GM23248 (cell line): ENCODE measurements around the gene SLC12A7. TPM values are rescaled to one million over a fixed set of nuclear protein-coding genes. Genes with fewer than 3 reads are reported as not detected.

Experiments
- DNase-seq: peaks from one replicate; pipeline ENCODE4 v3.0.0-alpha.2; 2015
- H2AFZ ChIP-seq: fragments of 200-600 bp; sonication (generic); 2 replicates; pipeline ENCODE4 v1.6.1; 2016; ENCODE audit warnings: antibody characterized with exemption
- H3F3A ChIP-seq: fragments of 200-600 bp; sonication (generic); 2 replicates; pipeline ENCODE4 v1.6.1; 2016; ENCODE audit warnings: mild to moderate bottlenecking, antibody characterized with exemption, mixed run types; ENCODE audit not compliant: insufficient read depth
- H3K27ac ChIP-seq: fragments of 200-600 bp; sonication (generic); 2 replicates; pipeline ENCODE4 v1.5.1; 2016; ENCODE audit warnings: mild to moderate bottlenecking
- H3K27me3 ChIP-seq: fragments of 200-600 bp; sonication (generic); replicated peaks from 2 replicates; pipeline ENCODE4 v1.6.1; 2016; ENCODE audit warnings: mild to moderate bottlenecking; ENCODE audit not compliant: insufficient read depth
- H3K36me3 ChIP-seq: fragments of 200-600 bp; sonication (generic); 2 replicates; pipeline ENCODE4 v1.6.1; 2016; ENCODE audit warnings: low read depth, mild to moderate bottlenecking
- H3K4me1 ChIP-seq: fragments of 200-600 bp; sonication (generic); 2 replicates; pipeline ENCODE4 v1.6.1; 2016; ENCODE audit warnings: mild to moderate bottlenecking; ENCODE audit not compliant: insufficient read depth
- H3K4me2 ChIP-seq: fragments of 200-600 bp; sonication (generic); one replicate; pipeline ENCODE4 v1.6.1; 2016; ENCODE audit warnings: mild to moderate bottlenecking; ENCODE audit not compliant: unreplicated experiment
- H3K4me3 ChIP-seq: fragments of 200-600 bp; sonication (generic); 2 replicates; pipeline ENCODE4 v1.5.1; 2016; ENCODE audit warnings: mild to moderate bottlenecking
- H3K79me2 ChIP-seq: fragments of 200-600 bp; sonication (generic); 2 replicates; pipeline ENCODE4 v1.6.1; 2016; ENCODE audit warnings: mild to moderate bottlenecking; ENCODE audit not compliant: insufficient read depth
- H3K9ac ChIP-seq: fragments of 200-600 bp; sonication (generic); 2 replicates; pipeline ENCODE4 v1.6.1; 2016; ENCODE audit warnings: mild to moderate bottlenecking
- H3K9me2 ChIP-seq: fragments of 200-600 bp; sonication (generic); 2 replicates; pipeline ENCODE4 v1.6.1; 2016; ENCODE audit warnings: mixed run types, mild to moderate bottlenecking, moderate library complexity; ENCODE audit not compliant: insufficient read depth
- H3K9me3 ChIP-seq: fragments of 200-600 bp; sonication (generic); one replicate; pipeline ENCODE4 v1.6.1; 2017; ENCODE audit warnings: low read depth
- H4K20me1 ChIP-seq: fragments of 200-600 bp; sonication (generic); 2 replicates; pipeline ENCODE4 v1.6.0; 2016; ENCODE audit not compliant: insufficient read depth
- EZH2 ChIP-seq: fragments of 200-600 bp; sonication (generic); IDR thresholded peaks from 2 replicates; pipeline ENCODE4 v1.6.1; 2018; ENCODE audit warnings: antibody characterized with exemption, mild to moderate bottlenecking; ENCODE audit not compliant: insufficient read depth, poor library complexity, severe bottlenecking
- EZH2phosphoT487 ChIP-seq: fragments of 200-600 bp; sonication (generic); IDR thresholded peaks from 2 replicates; pipeline ENCODE4 v1.6.1; 2018; ENCODE audit warnings: antibody characterized with exemption, moderate library complexity, mild to moderate bottlenecking, low read depth; ENCODE audit not compliant: insufficient read depth
- WGBS, 2 experiments: methylation state at CpG; one replicate each; pipeline ENCODE4 v1.1.6; 2015 to 2017; ENCODE audit warnings: low lambda C conversion rate in 2 of 2, low coverage in 1 of 2; ENCODE audit errors: missing lambda C conversion rate in 2 of 2; 5-methylcytosine and 5-hydroxymethylcytosine counted together
- in situ Hi-C: fragments of 300-500 bp; cut with MboI; formaldehyde crosslinking; loops from 2 replicates; pipeline ENCODE4 v1.15.0; 2020
- polyA plus RNA-seq: library from polyadenylated mRNA; unstranded; fragments of >200 nt; fragmentation: Nextera tagmentation; extraction: Ambion mirVana; gene quantifications from 2 replicates; pipeline ENCODE4 v1.2.1, GENCODE V29; 2016
- total RNA-seq: library from RNA; depleted of rRNA; stranded (reverse); fragments of >200 nt; shearing (Covaris generic); gene quantifications from 2 replicates; pipeline ENCODE4 v1.2.3, GENCODE V29; 2014

SLC12A7 gene
- total and polyA plus RNA-seq, 2 experiments from 2014 or later, result 0.75 to 1.9 TPM

DNA sequence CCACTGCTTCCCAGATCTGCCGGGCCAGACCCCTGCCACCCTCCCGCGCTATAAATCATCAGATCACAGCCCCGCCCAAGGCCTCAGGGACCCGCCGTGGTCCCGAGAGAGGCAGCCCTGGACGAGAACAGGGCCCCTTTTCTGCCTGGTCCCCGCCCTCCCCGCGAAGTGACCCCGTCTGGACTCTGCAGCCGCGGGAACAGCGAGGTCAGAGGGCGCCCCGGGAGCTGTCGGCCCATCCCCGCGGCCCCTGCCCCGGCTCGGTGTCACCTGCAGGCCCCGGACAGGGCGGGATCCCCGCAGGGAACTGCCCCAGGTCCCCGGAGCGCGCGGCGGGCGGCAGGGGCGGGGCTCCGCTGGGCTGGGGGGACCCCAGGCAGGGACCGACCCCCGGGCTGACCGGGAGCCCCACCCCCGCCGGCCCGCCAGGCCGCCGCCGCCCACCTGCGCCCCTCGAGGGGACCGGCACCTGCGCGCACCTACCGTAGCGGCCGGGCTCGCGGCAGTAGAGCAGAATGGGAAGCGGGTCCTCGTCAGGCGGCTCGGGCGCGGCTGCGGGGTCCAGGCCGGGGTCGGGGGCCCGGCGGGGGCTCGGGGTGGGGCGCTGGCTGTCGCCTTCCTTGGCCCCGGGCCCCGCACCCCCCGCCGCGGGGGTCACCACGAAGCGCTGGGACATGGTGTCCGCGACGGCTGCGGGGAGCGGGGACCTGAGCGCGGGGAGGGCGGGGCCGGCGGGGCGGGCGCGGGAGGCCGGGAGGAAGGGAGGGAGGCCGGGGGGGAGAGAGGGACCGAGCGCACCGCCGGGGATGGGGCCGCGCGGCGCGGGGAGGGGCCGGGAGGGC is 43.5 kb upstream of the SLC12A7 start:
- H3K9me3 ChIP-seq, result no peaks in the 10 kb centered on the region
- H3K79me2 ChIP-seq, result no peaks in the 10 kb centered on the region
- no peak for DNase-seq
- TF ChIP-seq EZH2phosphoT487 (no peak), EZH2 (no peak)
- no peak overlapping the region for H3K9ac ChIP-seq
- H3K36me3 ChIP-seq, result no peaks in the 10 kb centered on the region
- H3K27ac ChIP-seq, result no peak overlapping the region
- H3K9me2 ChIP-seq, result no peaks in the 10 kb centered on the region
- H4K20me1 ChIP-seq, result no peaks in the 10 kb centered on the region
- peaks cover 18% of the 10 kb centered on the region for H3K27me3 ChIP-seq
- H3K4me1 ChIP-seq, result no peaks in the 10 kb centered on the region
- 8 to 20% methylated on average over 4 to 65 of the region's 98 CpGs for WGBS, 2 experiments
- no peak overlapping the region for H3K4me3 ChIP-seq
- no peaks in the 10 kb centered on the region for H3F3A ChIP-seq
- in situ Hi-C loops, result loop anchor here (25.0 kb wide), 1 partner anchor 493 kb away; no protein-coding TSS in a partner anchor
- H3K4me2 ChIP-seq, result no peak overlapping the region
- no peak overlapping the region for H2AFZ ChIP-seq

DNA sequence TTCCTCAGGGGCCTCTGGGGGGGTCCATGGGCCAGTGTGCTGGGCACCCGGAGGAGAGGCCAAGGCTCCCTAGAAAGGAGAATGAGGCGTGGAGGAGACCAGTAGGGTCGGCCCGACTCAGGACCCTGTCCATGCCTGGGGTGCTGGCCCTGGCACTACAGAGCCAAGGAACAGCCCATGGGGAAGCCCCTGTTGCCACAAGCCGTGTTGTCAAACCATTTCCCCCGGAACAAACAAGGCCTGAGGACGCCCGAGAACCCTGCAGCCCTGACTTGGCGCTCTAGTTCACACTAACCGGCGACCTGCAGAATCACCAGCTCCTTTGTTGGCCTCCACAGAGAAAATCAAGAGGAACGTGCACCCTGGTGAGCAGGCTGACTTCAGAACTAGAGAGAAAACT is 41.6 kb upstream of the SLC12A7 start:
- in situ Hi-C loops, result loop anchor here (25.0 kb wide), 1 partner anchor 491 kb away; no protein-coding TSS in a partner anchor
- WGBS, 2 experiments, result 67 to 68% methylated on average over 11 to 12 of the region's 12 CpGs
- TF ChIP-seq EZH2 (no peak), EZH2phosphoT487 (no peak)
- H3K9me3 ChIP-seq, result no peaks in the 10 kb centered on the region
- H3K27me3 ChIP-seq, result peaks cover 18% of the 10 kb centered on the region
- no peak for DNase-seq
- no peak overlapping the region for H3K4me3 ChIP-seq
- H4K20me1 ChIP-seq, result no peaks in the 10 kb centered on the region
- H3K9me2 ChIP-seq, result no peaks in the 10 kb centered on the region
- H3K36me3 ChIP-seq, result no peaks in the 10 kb centered on the region
- H3K79me2 ChIP-seq, result no peaks in the 10 kb centered on the region
- H3K4me1 ChIP-seq, result no peaks in the 10 kb centered on the region
- no peak overlapping the region for H3K27ac ChIP-seq
- no peak overlapping the region for H3K9ac ChIP-seq
- no peaks in the 10 kb centered on the region for H3F3A ChIP-seq
- no peak overlapping the region for H3K4me2 ChIP-seq
- H2AFZ ChIP-seq, result no peak overlapping the region

DNA sequence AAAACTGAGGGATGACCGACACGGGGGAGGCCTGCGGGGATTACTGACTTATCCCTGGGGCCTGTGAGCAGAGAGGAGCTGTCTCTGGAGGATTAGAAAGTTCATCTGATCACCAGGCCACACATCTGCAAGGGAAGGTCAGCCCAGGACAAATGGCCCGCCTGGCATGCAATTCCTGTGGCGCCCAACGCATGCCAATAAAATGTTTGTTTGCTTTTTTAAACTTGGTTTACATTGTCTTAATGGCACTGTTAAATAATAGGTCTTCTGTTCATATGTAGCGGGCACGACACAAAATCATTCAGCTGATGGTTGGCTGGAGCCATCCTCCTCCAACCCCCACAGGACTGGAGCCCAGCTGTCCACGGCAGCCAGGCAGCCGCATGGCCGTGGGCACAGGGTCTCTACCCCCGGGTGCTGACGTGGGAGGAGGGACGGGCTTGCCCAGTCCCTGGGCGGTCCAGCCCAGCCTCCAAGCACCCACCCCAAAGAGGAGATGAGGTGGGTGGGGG is 41.0 kb upstream of the SLC12A7 start:
- no peaks in the 10 kb centered on the region for H3K79me2 ChIP-seq
- H4K20me1 ChIP-seq, result no peaks in the 10 kb centered on the region
- H3K27me3 ChIP-seq, result peaks cover 18% of the 10 kb centered on the region
- no peak for TF ChIP-seq EZH2
- no peak for TF ChIP-seq EZH2phosphoT487
- WGBS, 2 experiments, result 61 to 63% methylated on average over 15 of the region's 15 CpGs
- H3K9me2 ChIP-seq, result no peaks in the 10 kb centered on the region
- H3F3A ChIP-seq, result no peaks in the 10 kb centered on the region
- H3K27ac ChIP-seq, result no peak overlapping the region
- no peak overlapping the region for H3K4me3 ChIP-seq
- H3K36me3 ChIP-seq, result no peaks in the 10 kb centered on the region
- H3K9me3 ChIP-seq, result no peaks in the 10 kb centered on the region
- no peak for DNase-seq
- in situ Hi-C loops, result loop anchor here (25.0 kb wide), 1 partner anchor 491 kb away; no protein-coding TSS in a partner anchor
- no peak overlapping the region for H3K9ac ChIP-seq
- H2AFZ ChIP-seq, result no peak overlapping the region
- no peaks in the 10 kb centered on the region for H3K4me1 ChIP-seq
- H3K4me2 ChIP-seq, result no peak overlapping the region

DNA sequence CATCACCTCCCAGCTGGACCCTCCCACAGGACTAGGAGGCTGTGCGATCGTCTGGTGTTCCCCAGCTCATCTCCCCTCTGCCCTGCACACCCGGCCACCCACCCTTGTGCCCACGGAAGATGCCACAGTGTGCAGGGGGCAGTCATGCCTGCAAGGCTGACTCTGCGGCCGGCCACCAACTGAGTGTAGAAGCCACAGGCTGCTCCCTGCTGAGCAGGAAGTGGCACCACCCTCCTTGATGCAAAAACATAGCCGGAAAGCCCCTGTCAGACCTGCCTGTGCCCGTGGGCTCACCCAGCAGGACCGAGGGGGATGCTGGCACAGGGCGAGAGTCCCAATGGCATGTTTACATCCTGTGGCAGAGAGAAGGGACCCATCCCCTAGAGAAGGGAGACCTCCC is 40.3 kb upstream of the SLC12A7 start:
- no peak for TF ChIP-seq EZH2
- no peak for TF ChIP-seq EZH2phosphoT487
- DNase-seq, result no peak
- H3K4me1 ChIP-seq, result no peaks in the 10 kb centered on the region
- in situ Hi-C loops, result loop anchor here (25.0 kb wide), 1 partner anchor 490 kb away; no protein-coding TSS in a partner anchor
- H3K27me3 ChIP-seq, result peaks cover 18% of the 10 kb centered on the region
- no peaks in the 10 kb centered on the region for H3K9me2 ChIP-seq
- H3K9ac ChIP-seq, result no peak overlapping the region
- H3K36me3 ChIP-seq, result no peaks in the 10 kb centered on the region
- no peaks in the 10 kb centered on the region for H3K79me2 ChIP-seq
- 56 to 63% methylated on average over 10 of the region's 10 CpGs for WGBS, 2 experiments
- H4K20me1 ChIP-seq, result no peaks in the 10 kb centered on the region
- no peaks in the 10 kb centered on the region for H3F3A ChIP-seq
- no peak overlapping the region for H3K27ac ChIP-seq
- H3K9me3 ChIP-seq, result no peaks in the 10 kb centered on the region
- H3K4me3 ChIP-seq, result no peak overlapping the region
- no peak overlapping the region for H3K4me2 ChIP-seq
- no peak overlapping the region for H2AFZ ChIP-seq
